Hepatocyte (in vitro differentiated cells): ENCODE measurements around the gene EIF3CL.
"Not testable (repeated sequence)": the region's sequence is repeated elsewhere in the genome, so short reads cannot be mapped to it uniquely, and the experiment has no call there.

ENCODE experiments used
- CTCF ChIP-seq: fragments of 200-600 bp; sonication (generic); IDR thresholded peaks from 2 replicates; pipeline ENCODE4 v1.5.1; 2016; ENCODE audit warnings: antibody characterized with exemption, mild to moderate bottlenecking; ENCODE audit not compliant: poor library complexity
- EZH2 ChIP-seq: fragments of 200-600 bp; sonication (generic); IDR thresholded peaks from 2 replicates; pipeline ENCODE4 v1.6.1; 2016; ENCODE audit warnings: antibody characterized with exemption, mild to moderate bottlenecking, borderline replicate concordance

GRCh38 chr16:28403220-28404072 is at the start of gene EIF3CL:
- TF ChIP-seq EZH2, CTCF: not testable (repeated sequence)
